Measurements from ENCODE around the gene FLRT2. TPM values are rescaled to one million over a fixed set of nuclear protein-coding genes. Genes with fewer than 3 reads are reported as not detected.

Gene FLRT2
- total RNA-seq, 1 experiment from 2014 or later: 4.5 TPM

- DNase-seq (ENCODE audit: low read depth, low spot score): no peak
- POLR2A ChIA-PET: no interaction called here
- Histone ChIP-seq H3K27ac (ENCODE audit: low read length) (no peak overlapping the region), H3K4me3 (ENCODE audit: low read depth in 2 of 2, low read length in 2 of 2) (no peak overlapping the region), H3K27me3 (ENCODE audit: control insufficient read depth, insufficient read depth, low read length) (no peaks in the 10 kb centered on the region), H3K36me3 (ENCODE audit: control insufficient read depth, insufficient read depth, low read length) (no peaks in the 10 kb centered on the region), H3K9me3 (ENCODE audit: control insufficient read depth, insufficient read depth, low read depth, low read length) (no peaks in the 10 kb centered on the region), H3K4me1 (ENCODE audit: control insufficient read depth, insufficient read depth, low read length) (no peaks in the 10 kb centered on the region)
- no TSS peak for BruUV-seq (replicated peaks)
- no peak for ATAC-seq
- in situ Hi-C loops (cut with HindIII; ENCODE audit: low pct_unique_long_range_greater_than_20kb, low sequenced_read_pairs) (no loop called here), intact Hi-C loops (cut with micrococcal nuclease; ENCODE audit: unreplicated experiment) (no loop called here)
- TF ChIP-seq TCF7L2 (IDR thresholded peaks at IDR 0.05; ENCODE audit: low read depth, low read length): no peak
- no peak for TF ChIP-seq SIN3A (IDR thresholded peaks at IDR 0.05; ENCODE audit: borderline replicate concordance, insufficient read depth, low read depth, low read length)
- no peak for TF ChIP-seq REST (IDR thresholded peaks at IDR 0.05; ENCODE audit: insufficient read depth in 1 of 2, low read depth in 2 of 2, low read length in 1 of 2)
- TF ChIP-seq, protein P1, sequence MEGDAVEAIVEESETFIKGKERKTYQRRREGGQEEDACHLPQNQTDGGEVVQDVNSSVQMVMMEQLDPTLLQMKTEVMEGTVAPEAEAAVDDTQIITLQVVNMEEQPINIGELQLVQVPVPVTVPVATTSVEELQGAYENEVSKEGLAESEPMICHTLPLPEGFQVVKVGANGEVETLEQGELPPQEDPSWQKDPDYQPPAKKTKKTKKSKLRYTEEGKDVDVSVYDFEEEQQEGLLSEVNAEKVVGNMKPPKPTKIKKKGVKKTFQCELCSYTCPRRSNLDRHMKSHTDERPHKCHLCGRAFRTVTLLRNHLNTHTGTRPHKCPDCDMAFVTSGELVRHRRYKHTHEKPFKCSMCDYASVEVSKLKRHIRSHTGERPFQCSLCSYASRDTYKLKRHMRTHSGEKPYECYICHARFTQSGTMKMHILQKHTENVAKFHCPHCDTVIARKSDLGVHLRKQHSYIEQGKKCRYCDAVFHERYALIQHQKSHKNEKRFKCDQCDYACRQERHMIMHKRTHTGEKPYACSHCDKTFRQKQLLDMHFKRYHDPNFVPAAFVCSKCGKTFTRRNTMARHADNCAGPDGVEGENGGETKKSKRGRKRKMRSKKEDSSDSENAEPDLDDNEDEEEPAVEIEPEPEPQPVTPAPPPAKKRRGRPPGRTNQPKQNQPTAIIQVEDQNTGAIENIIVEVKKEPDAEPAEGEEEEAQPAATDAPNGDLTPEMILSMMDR (IDR thresholded peaks at IDR 0.05): no peak
- no peak for TF ChIP-seq POLR2AphosphoS5 (IDR thresholded peaks at IDR 0.05; ENCODE audit: low read depth, low read length)
- CTCF ChIA-PET: no interaction called here
Measured at GRCh38 chr14:85573406-85573805, 43.5 kb downstream of the FLRT2 start.

- POLR2A ChIA-PET: no interaction called here
- Histone ChIP-seq H3K4me3 (ENCODE audit: low read depth in 2 of 2, low read length in 2 of 2) (no peak overlapping the region), H3K27me3 (ENCODE audit: control insufficient read depth, insufficient read depth, low read length) (no peaks in the 10 kb centered on the region), H3K36me3 (ENCODE audit: control insufficient read depth, insufficient read depth, low read length) (no peaks in the 10 kb centered on the region), H3K4me1 (ENCODE audit: control insufficient read depth, insufficient read depth, low read length) (no peaks in the 10 kb centered on the region), H3K9me3 (ENCODE audit: control insufficient read depth, insufficient read depth, low read depth, low read length) (no peaks in the 10 kb centered on the region), H3K27ac (ENCODE audit: low read length) (no peak overlapping the region)
- ATAC-seq (no peak), DNase-seq (ENCODE audit: low read depth, low spot score) (no peak)
- no TSS peak for BruUV-seq (replicated peaks)
- in situ Hi-C loops (cut with HindIII; ENCODE audit: low pct_unique_long_range_greater_than_20kb, low sequenced_read_pairs) (no loop called here), intact Hi-C loops (cut with micrococcal nuclease; ENCODE audit: unreplicated experiment) (no loop called here)
- TF ChIP-seq POLR2AphosphoS5 (IDR thresholded peaks at IDR 0.05; ENCODE audit: low read depth, low read length) (no peak), REST (IDR thresholded peaks at IDR 0.05; ENCODE audit: insufficient read depth in 1 of 2, low read depth in 2 of 2, low read length in 1 of 2) (no peak), TCF7L2 (IDR thresholded peaks at IDR 0.05; ENCODE audit: low read depth, low read length) (no peak), SIN3A (IDR thresholded peaks at IDR 0.05; ENCODE audit: borderline replicate concordance, insufficient read depth, low read depth, low read length) (no peak)
- TF ChIP-seq, protein P1 (IDR thresholded peaks at IDR 0.05): no peak
- CTCF ChIA-PET: no interaction called here
Measured at GRCh38 chr14:85574853-85575616, 45.1 kb downstream of the FLRT2 start.
